ENCODE measurements around the gene RPRML. TPM values are rescaled to one million over a fixed set of nuclear protein-coding genes. Genes with fewer than 3 reads are reported as not detected.

RPRML gene
- total RNA-seq, 1 donor from 2014 or later: not detected

DNA sequence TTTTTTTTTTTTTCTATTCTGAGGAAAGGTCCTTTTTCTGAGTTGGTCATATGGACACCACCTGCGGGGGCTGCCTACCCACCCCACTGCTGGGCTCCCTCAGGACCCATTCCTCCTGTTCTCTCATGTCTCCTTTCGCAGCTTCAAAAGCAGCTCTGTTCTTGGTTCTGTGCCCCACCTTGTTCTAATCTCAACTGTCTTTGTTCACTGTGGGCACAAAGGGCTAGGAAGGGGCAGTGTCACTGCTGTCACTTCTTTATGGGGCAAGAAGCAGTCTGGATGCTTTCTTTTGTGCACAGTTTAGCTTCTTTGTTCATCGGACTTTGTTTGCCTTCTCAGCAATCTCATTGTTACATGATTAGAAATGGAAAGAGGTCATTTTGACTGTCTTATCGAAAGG lies 49.0 kb downstream of the RPRML start:
- H3K36me3 Mint-ChIP-seq: peaks cover 23% of the 10 kb centered on the region
- H3K4me1 Mint-ChIP-seq: peaks cover 6% of the 10 kb centered on the region
- H3K4me3 Mint-ChIP-seq: no peak overlapping the region
- no peak overlapping the region for H3K27ac ChIP-seq
- H3K9ac ChIP-seq: no peak overlapping the region
- peaks cover 8% of the 10 kb centered on the region for H3K36me3 ChIP-seq
- H3K9me3 Mint-ChIP-seq: no peaks in the 10 kb centered on the region
- H3K27me3 Mint-ChIP-seq (ENCODE audit: insufficient read depth, low read depth): no peaks in the 10 kb centered on the region
- no peak for DNase-seq (ENCODE audit: low spot score)
- H3K4me3 ChIP-seq: no peak overlapping the region
- H2AFZ ChIP-seq (replicated peaks): no peak overlapping the region
- H3K9me3 ChIP-seq (ENCODE audit: low read depth): no peaks in the 10 kb centered on the region
- H3K4me1 ChIP-seq: no peaks in the 10 kb centered on the region
- H3K27ac Mint-ChIP-seq: no peak overlapping the region
- TF ChIP-seq EZH2 (IDR thresholded peaks at IDR 0.05) (no peak), EZH2phosphoT487 (IDR thresholded peaks at IDR 0.05) (no peak)
- TF ChIP-seq, protein P1, sequence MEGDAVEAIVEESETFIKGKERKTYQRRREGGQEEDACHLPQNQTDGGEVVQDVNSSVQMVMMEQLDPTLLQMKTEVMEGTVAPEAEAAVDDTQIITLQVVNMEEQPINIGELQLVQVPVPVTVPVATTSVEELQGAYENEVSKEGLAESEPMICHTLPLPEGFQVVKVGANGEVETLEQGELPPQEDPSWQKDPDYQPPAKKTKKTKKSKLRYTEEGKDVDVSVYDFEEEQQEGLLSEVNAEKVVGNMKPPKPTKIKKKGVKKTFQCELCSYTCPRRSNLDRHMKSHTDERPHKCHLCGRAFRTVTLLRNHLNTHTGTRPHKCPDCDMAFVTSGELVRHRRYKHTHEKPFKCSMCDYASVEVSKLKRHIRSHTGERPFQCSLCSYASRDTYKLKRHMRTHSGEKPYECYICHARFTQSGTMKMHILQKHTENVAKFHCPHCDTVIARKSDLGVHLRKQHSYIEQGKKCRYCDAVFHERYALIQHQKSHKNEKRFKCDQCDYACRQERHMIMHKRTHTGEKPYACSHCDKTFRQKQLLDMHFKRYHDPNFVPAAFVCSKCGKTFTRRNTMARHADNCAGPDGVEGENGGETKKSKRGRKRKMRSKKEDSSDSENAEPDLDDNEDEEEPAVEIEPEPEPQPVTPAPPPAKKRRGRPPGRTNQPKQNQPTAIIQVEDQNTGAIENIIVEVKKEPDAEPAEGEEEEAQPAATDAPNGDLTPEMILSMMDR (IDR thresholded peaks at IDR 0.05): no peak
- no peaks in the 10 kb centered on the region for H3K27me3 ChIP-seq
- H4K20me1 ChIP-seq (ENCODE audit: low read depth): peaks cover 50% of the 10 kb centered on the region
- peaks cover 41% of the 10 kb centered on the region for H3K79me2 ChIP-seq (ENCODE audit: low read depth)
- H3K4me2 ChIP-seq: no peak overlapping the region
- H3F3A ChIP-seq (ENCODE audit: low read depth): peaks cover 3% of the 10 kb centered on the region

DNA sequence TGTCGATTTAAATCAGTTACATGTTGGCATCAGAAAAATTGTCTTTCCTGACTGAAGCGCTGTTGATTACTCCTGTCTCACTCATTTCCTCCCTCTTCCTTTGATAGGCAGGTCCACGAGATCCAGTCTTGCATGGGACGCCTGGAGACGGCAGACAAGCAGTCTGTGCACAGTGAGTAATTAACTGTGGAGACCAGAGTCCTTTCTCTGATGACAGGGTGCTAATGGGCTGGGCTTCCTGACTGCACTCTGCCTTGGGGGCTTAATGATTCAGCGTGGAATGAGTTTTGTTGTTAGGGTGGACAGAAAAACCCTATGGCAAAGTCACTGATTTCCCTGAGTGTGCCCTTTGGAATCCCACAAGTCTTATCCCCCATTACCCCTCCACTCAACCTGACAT lies 49.6 kb downstream of the RPRML start:
- H3K4me3 ChIP-seq: no peak overlapping the region
- H3K27ac Mint-ChIP-seq: no peak overlapping the region
- H3K27ac ChIP-seq: no peak overlapping the region
- H3K4me1 Mint-ChIP-seq: peaks cover 7% of the 10 kb centered on the region
- H3K27me3 Mint-ChIP-seq (ENCODE audit: insufficient read depth, low read depth): no peaks in the 10 kb centered on the region
- H3K9me3 ChIP-seq (ENCODE audit: low read depth): no peaks in the 10 kb centered on the region
- H2AFZ ChIP-seq (replicated peaks): no peak overlapping the region
- H3K79me2 ChIP-seq (ENCODE audit: low read depth): peaks cover 47% of the 10 kb centered on the region
- peaks cover 6% of the 10 kb centered on the region for H3F3A ChIP-seq (ENCODE audit: low read depth)
- no peak for TF ChIP-seq EZH2phosphoT487 (IDR thresholded peaks at IDR 0.05)
- TF ChIP-seq, protein P1 (IDR thresholded peaks at IDR 0.05): no peak
- no peak for TF ChIP-seq EZH2 (IDR thresholded peaks at IDR 0.05)
- peaks cover under 1% of the 10 kb centered on the region for H3K4me1 ChIP-seq
- peaks cover 8% of the 10 kb centered on the region for H3K36me3 ChIP-seq
- H3K27me3 ChIP-seq: no peaks in the 10 kb centered on the region
- no peak overlapping the region for H3K9ac ChIP-seq
- peaks cover 56% of the 10 kb centered on the region for H4K20me1 ChIP-seq (ENCODE audit: low read depth)
- no peak for DNase-seq (ENCODE audit: low spot score)
- peaks cover 20% of the 10 kb centered on the region for H3K36me3 Mint-ChIP-seq
- no peak overlapping the region for H3K4me2 ChIP-seq
- no peaks in the 10 kb centered on the region for H3K9me3 Mint-ChIP-seq
- no peak overlapping the region for H3K4me3 Mint-ChIP-seq

DNA sequence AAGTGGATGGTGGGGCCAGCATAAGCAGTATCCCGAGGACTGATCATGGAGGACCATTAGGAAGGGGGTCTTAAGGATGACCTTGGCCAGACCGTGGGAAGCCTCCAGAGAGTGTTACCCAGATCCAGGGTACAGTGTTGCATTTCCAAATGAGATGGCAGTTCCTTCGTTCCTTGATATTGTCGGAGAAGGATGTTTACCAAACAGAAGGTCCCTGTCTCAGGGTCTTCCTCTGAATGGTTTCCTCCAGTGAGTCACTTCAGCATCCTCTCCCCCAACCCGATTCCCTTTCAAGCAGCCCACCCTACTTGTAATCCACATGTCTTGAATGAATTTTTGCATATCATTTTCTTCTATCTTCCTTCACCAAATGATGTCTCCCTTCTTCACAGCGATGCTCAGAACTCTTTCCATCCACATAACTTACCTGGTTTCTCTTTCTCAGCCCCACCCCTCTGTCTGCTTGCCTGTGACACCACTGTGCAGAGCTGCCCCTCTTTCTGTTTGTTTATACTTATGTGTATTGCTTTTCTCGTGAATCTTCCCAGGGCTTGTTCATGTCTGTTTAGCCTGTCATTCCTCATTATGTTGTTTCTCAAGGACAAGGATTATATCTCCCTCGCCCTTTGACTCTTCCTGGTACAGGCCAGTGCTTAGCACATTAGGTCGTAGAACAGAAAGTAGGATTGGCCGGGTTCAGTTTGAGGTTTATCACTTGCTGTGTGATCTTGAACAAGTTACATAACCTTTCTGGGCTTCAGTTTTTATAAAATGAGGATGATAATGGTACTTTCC lies 50.4 kb downstream of the RPRML start:
- H3K27ac ChIP-seq: no peak overlapping the region
- DNase-seq (ENCODE audit: low spot score): no peak
- H3F3A ChIP-seq (ENCODE audit: low read depth): peaks cover 11% of the 10 kb centered on the region
- TF ChIP-seq, protein P1 (IDR thresholded peaks at IDR 0.05): no peak
- TF ChIP-seq EZH2 (IDR thresholded peaks at IDR 0.05): no peak
- no peak for TF ChIP-seq EZH2phosphoT487 (IDR thresholded peaks at IDR 0.05)
- no peaks in the 10 kb centered on the region for H3K9me3 ChIP-seq (ENCODE audit: low read depth)
- peaks cover 57% of the 10 kb centered on the region for H4K20me1 ChIP-seq (ENCODE audit: low read depth)
- H3K27me3 ChIP-seq: no peaks in the 10 kb centered on the region
- no peak overlapping the region for H3K9ac ChIP-seq
- no peaks in the 10 kb centered on the region for H3K9me3 Mint-ChIP-seq
- no peaks in the 10 kb centered on the region for H3K27me3 Mint-ChIP-seq (ENCODE audit: insufficient read depth, low read depth)
- peaks cover 19% of the 10 kb centered on the region for H3K36me3 Mint-ChIP-seq
- H3K36me3 ChIP-seq: peaks cover 8% of the 10 kb centered on the region
- peaks cover 15% of the 10 kb centered on the region for H3K4me1 Mint-ChIP-seq
- peaks cover 8% of the 10 kb centered on the region for H3K4me1 ChIP-seq
- no peak overlapping the region for H3K27ac Mint-ChIP-seq
- peaks cover 55% of the 10 kb centered on the region for H3K79me2 ChIP-seq (ENCODE audit: low read depth)
- H3K4me3 Mint-ChIP-seq: no peak overlapping the region
- no peak overlapping the region for H3K4me3 ChIP-seq
- no peak overlapping the region for H2AFZ ChIP-seq (replicated peaks)
- H3K4me2 ChIP-seq: no peak overlapping the region

Small RNA genes within 50 kb of the gene (microRNA-seq; reads per million reads assigned to microRNA genes)
- not detected for gene MIR5089

Small RNA genes within 50 kb of the gene (small RNA-seq; reads per million reads assigned to genes)
- not detected for gene MIR5089

Other genes with a start within 250 kb of the RPRML start
- gene WNT3, start 160.6 kb downstream of the RPRML start, total RNA-seq (ENCODE audit: low replicate concordance): 1.1 and 1.7 TPM in 2 replicates
- 0.12 TPM in 1 of 2 replicates, not detected in the other for gene WNT9B, start 127.7 kb downstream of the RPRML start, total RNA-seq (ENCODE audit: low replicate concordance)
- 29.2 and 33.6 TPM in 2 replicates for gene GOSR2, start 56.1 kb downstream of the RPRML start, total RNA-seq (ENCODE audit: low replicate concordance)
- 104 and 167 TPM in 2 replicates for gene CDC27, start 210.0 kb upstream of the RPRML start, total RNA-seq (ENCODE audit: low replicate concordance)
- 0.37 and 0.93 TPM in 2 replicates for gene MYL4, start 230.1 kb upstream of the RPRML start, total RNA-seq (ENCODE audit: low replicate concordance)

Measured in neural progenitor cell (in vitro differentiated cells).